K562 (cell line): Measurements from ENCODE around the gene BICD1. TPM values are rescaled to one million over a fixed set of nuclear protein-coding genes. Genes with fewer than 3 reads are reported as not detected.

Experiments
- ARHGAP35 ChIP-seq: fragments of 450-650 bp; IDR thresholded peaks from 2 replicates; pipeline ENCODE4 v1.6.1; 2018; ENCODE audit not compliant: partially characterized antibody
- BRCA1 ChIP-seq, 2 experiments: fragments of 450-650 bp in 1 of 2; sonication (generic) in 1 of 2; formaldehyde crosslinking in 1 of 2; IDR thresholded peaks; 2 replicates each; pipeline versions ENCODE4 v1.5.0 to v1.6.1; 2017 to 2020; ENCODE audit warnings: mild to moderate bottlenecking in 1 of 2, missing genetic modification reagents in 1 of 2
- CHAMP1 ChIP-seq: fragments of 450-650 bp; IDR thresholded peaks from 2 replicates; pipeline ENCODE4 v1.6.1; 2016; ENCODE audit warnings: mild to moderate bottlenecking
- CUX1 ChIP-seq: fragments of 200-800 bp; sonication (Bioruptor generic); IDR thresholded peaks from 2 replicates; pipeline ENCODE4 v1.6.1; 2016; ENCODE audit warnings: missing genetic modification characterization, missing compliant biosample characterization
- EHMT2 ChIP-seq: fragments of 450-650 bp; IDR thresholded peaks from 2 replicates; pipeline ENCODE4 v1.6.1; 2018; ENCODE audit warnings: antibody characterized with exemption
- GATAD2B ChIP-seq: fragments of 450-650 bp; IDR thresholded peaks from 2 replicates; pipeline ENCODE4 v1.6.1; 2017; ENCODE audit warnings: mild to moderate bottlenecking, borderline replicate concordance
- HCFC1 ChIP-seq: IDR thresholded peaks from 2 replicates; pipeline ENCODE4 v1.6.1; 2012; ENCODE audit warnings: low read depth, low read length, improper control_type of control experiment
- LCOR ChIP-seq: sonication (generic); formaldehyde crosslinking; IDR thresholded peaks from 2 replicates; pipeline ENCODE4 v1.8.0; 2022; ENCODE audit warnings: mild to moderate bottlenecking, missing genetic modification reagents
- MLX ChIP-seq, 2 experiments: fragments of 450-650 bp in 1 of 2; sonication (generic) in 1 of 2; formaldehyde crosslinking; conservative IDR thresholded peaks; 2 replicates each; pipeline versions ENCODE4 v1.4.0 to v1.8.1; 2020 to 2022; ENCODE audit warnings: mild to moderate bottlenecking in 1 of 2, missing genetic modification reagents in 1 of 2
- PHB ChIP-seq: fragments of 250-450 bp; sonication (Bioruptor Pico); IDR thresholded peaks from 2 replicates; pipeline ENCODE4 v1.5.0; 2021
- RHOXF2B ChIP-seq: fragments of 250-450 bp; sonication (Bioruptor Pico); conservative IDR thresholded peaks from 2 replicates; pipeline ENCODE4 v1.5.1; 2021
- SMARCB1 ChIP-seq: IDR thresholded peaks from 2 replicates; pipeline ENCODE4 v1.6.1; 2011; ENCODE audit warnings: improper control_type of control experiment, low read depth; ENCODE audit not compliant: insufficient read length
- SMARCE1 ChIP-seq: fragments of 450-650 bp; IDR thresholded peaks from 2 replicates; pipeline ENCODE4 v1.7.1; 2016; ENCODE audit warnings: mild to moderate bottlenecking
- STAT6 ChIP-seq: sonication (generic); formaldehyde crosslinking; IDR thresholded peaks from 2 replicates; pipeline ENCODE4 v1.8.1; 2023; ENCODE audit warnings: mild to moderate bottlenecking, missing genetic modification reagents
- TRIM24 ChIP-seq, 2 experiments: fragments of 450-650 bp; IDR thresholded peaks; 2 replicates each; pipeline ENCODE4 v1.6.1; 2016
- XRCC3 ChIP-seq: fragments of 450-650 bp; IDR thresholded peaks from 2 replicates; pipeline ENCODE4 v1.6.1; 2017; ENCODE audit warnings: mild to moderate bottlenecking, moderate library complexity
- YBX1 ChIP-seq: fragments of 450-650 bp; IDR thresholded peaks from 2 replicates; pipeline ENCODE4 v1.7.1; 2016; ENCODE audit warnings: mild to moderate bottlenecking
- ZBTB8A ChIP-seq: fragments of 450-650 bp; IDR thresholded peaks from 2 replicates; pipeline ENCODE4 v1.6.1; 2018; ENCODE audit warnings: mild to moderate bottlenecking, moderate library complexity; ENCODE audit not compliant: partially characterized antibody
- ZFPM2 ChIP-seq: fragments of 250-450 bp; sonication (Bioruptor Pico); IDR thresholded peaks from 2 replicates; pipeline ENCODE4 v1.5.1; 2022; ENCODE audit warnings: mild to moderate bottlenecking
- ZNF3 ChIP-seq: fragments of 250-450 bp; sonication (Bioruptor Pico); IDR thresholded peaks from 2 replicates; pipeline ENCODE4 v1.5.0; 2021; ENCODE audit warnings: mild to moderate bottlenecking, moderate library complexity
- polyA plus RNA-seq, 8 experiments: library from polyadenylated mRNA; depleted of rRNA in 4 of 8; stranded (reverse) in 5 of 8; unstranded in 3 of 8; fragments of >200 nt; fragmentation: Nextera tagmentation in 2 of 8; fragmentation: Illumina TruSeq in 1 of 8; extraction: Ambion mirVana in 2 of 8; extraction: Trizol in 1 of 8; gene quantifications; 2 replicates each; pipeline versions ENCODE4 v1.2.1 to v1.2.3, GENCODE V29; 2011 to 2014; ENCODE audit warnings: inconsistent platforms in 1 of 8, missing spikeins in 1 of 8
- total RNA-seq, 7 experiments: library from RNA; depleted of rRNA in 6 of 7; stranded (reverse); fragments of >200 nt in 6 of 7; fragmentation: Illumina TruSeq in 2 of 7; extraction: Trizol in 2 of 7; gene quantifications; 2 replicates each; pipeline versions ENCODE4 v1.2.1 to v1.2.3, GENCODE V29; 2011 to 2021; ENCODE audit warnings: low replicate concordance in 1 of 7

BICD1 gene
- total and polyA plus RNA-seq, 9 of the 15 experiments (the other 6 are each of a cell fraction or from before 2014, with no cell fraction given), result 3.5 to 21.1 (median 12.5) TPM

GRCh38 chr12:32105986-32106516 lies 596 bp upstream of the BICD1 start (continued):
- TF ChIP-seq LCOR (CRISPR knock-in tag) (0 out of 2 replicates have a peak, but pooled peaks have one; percentile 36), CUX1 (CRISPR knock-in tag) (no peak), SMARCE1 (peak; percentile 31; the same call in 1 of the 2 replicates), YBX1 (no peak), XRCC3 (no peak), MLX (CRISPR knock-in tag; conservative IDR thresholded peaks at IDR 0.05) (no peak), EHMT2 (no peak), CHAMP1 (no peak), STAT6 (no peak), BRCA1 (IDR thresholded peaks at IDR 0.05) (no peak), BRCA1 (CRISPR knock-in tag; IDR thresholded peaks at IDR 0.05) (no peak), PHB (0 out of 2 replicates have a peak, but pooled peaks have one; percentile 39), ZNF3 (CRISPR knock-in tag) (no peak), ZFPM2 (no peak), ZBTB8A (no peak), SMARCB1 (no peak), TRIM24 (IDR thresholded peaks at IDR 0.05) (no peak), GATAD2B (no peak), RHOXF2B (CRISPR knock-in tag) (no peak), ARHGAP35 (no peak), HCFC1 (no peak)
